GM12864 (cell line): ENCODE data around the gene SNED1.

Experiments
- DNase-seq: peaks from one replicate; pipeline ENCODE4 v3.0.0-alpha.2; 2011; ENCODE audit warnings: low read depth
- H3K4me3 ChIP-seq: 2 replicates; pipeline ENCODE4 v1.5.1; 2011; ENCODE audit warnings: mild to moderate bottlenecking, low read depth, low read length, control low read depth
- TF ChIP-seq, protein P1 (sequence below): IDR thresholded peaks from 2 replicates; pipeline ENCODE4 v1.5.1; 2011; ENCODE audit warnings: low read depth, mild to moderate bottlenecking, moderate library complexity, low read length, control low read depth, inconsistent platforms; ENCODE audit errors: missing control alignments

The SNED1 gene

DNA sequence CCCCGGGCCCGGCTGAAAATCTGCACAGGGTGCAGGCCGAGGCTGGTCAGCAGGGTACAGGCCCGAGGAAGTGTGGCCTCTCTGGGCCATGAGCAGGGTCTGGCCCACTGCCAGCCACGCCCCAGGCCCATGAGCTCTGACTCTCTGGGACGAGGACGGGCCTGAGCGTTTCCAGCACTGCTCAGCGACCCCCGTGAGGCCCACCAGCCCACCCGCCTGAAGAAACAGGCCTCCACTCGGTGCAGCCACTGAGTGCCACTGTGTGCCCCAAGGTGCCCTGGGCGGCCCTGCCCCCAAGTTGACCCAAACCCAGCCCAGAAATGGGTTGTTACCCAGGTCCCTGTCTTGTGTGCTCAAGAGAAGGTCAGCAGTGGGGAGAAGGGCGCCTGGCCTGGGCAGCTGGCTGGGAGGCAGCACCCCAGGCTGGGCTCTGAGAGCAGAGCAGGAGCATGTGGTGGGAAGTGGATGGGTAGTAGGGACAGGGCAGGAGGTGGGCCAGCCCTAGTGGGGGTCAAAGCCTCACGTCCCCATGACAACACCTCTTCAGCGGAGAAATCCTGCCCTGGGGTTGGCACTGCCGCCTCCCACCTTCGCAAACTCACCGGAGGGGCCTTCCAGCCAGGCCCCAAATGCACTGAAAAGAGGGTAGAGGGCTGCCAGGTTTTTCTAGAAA is 2.1 kb upstream of the SNED1 start:
- H3K4me3 ChIP-seq: no peak overlapping the region
- DNase-seq: no peak
- TF ChIP-seq, protein P1, sequence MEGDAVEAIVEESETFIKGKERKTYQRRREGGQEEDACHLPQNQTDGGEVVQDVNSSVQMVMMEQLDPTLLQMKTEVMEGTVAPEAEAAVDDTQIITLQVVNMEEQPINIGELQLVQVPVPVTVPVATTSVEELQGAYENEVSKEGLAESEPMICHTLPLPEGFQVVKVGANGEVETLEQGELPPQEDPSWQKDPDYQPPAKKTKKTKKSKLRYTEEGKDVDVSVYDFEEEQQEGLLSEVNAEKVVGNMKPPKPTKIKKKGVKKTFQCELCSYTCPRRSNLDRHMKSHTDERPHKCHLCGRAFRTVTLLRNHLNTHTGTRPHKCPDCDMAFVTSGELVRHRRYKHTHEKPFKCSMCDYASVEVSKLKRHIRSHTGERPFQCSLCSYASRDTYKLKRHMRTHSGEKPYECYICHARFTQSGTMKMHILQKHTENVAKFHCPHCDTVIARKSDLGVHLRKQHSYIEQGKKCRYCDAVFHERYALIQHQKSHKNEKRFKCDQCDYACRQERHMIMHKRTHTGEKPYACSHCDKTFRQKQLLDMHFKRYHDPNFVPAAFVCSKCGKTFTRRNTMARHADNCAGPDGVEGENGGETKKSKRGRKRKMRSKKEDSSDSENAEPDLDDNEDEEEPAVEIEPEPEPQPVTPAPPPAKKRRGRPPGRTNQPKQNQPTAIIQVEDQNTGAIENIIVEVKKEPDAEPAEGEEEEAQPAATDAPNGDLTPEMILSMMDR: no peak

DNA sequence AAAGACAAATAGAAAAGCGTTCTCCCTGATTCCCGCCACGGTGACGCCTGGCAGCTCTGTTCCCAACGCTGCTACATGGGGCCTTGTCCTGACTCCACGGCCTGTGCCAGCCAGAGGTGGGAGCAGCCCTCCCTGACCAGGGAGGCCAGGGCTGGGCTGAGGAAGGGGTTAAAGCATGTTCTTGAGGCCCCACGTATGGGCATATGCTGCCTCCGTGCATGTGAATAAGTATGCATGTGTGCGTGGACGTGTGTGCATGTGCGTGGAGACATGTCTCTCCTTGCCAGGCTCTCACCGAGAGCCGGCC is 1.6 kb upstream of the SNED1 start:
- no peak for DNase-seq
- no peak overlapping the region for H3K4me3 ChIP-seq
- TF ChIP-seq, protein P1: no peak

DNA sequence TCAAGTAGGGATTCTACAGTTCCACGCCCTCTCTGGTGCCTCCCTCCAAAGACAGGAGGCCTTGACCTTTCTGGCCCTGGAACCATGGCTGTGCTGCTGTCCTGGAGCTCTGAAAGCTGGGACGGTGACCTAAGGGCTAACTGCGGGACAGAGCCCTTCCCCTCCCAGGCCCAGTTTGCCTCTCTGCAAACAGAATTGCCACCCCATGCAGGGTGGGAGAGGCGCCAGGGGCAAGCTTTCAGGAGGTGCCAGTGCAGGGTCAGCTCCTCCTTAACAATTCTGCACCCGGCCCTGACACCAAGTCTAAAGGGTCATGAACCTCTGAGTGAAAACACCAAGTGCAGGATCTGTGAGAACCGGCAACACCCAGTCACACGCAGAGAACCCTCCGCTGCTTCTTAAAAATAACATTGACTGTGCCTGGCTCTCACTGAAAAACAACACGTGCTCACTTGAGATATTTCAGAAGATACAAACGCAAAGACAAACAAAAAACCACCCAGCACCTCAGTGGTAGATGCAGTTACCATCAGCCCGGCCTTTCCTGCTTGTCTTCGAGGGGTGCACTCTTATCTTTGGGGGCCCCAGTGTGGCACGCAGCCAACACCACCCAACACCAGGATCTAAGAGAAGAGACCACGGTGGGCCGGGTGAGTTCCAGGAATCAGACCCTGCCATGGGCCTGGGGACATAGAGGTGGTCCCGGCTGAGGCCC is 1.1 kb upstream of the SNED1 start:
- no peak overlapping the region for H3K4me3 ChIP-seq
- no peak for DNase-seq
- TF ChIP-seq, protein P1: no peak

DNA sequence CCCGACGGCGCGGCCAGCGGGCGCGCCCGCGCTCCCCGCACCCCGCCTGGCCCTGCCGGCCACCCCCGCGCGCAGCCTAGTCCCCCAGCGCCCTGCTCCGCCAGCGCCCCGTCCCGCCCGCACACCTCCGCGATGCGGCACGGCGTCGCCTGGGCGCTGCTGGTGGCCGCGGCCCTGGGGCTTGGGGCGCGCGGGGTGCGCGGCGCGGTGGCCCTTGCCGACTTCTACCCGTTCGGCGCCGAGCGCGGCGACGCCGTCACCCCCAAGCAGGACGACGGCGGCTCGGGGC is 232 bp downstream of the SNED1 start:
- no peak for DNase-seq
- no peak overlapping the region for H3K4me3 ChIP-seq
- TF ChIP-seq, protein P1: no peak

DNA sequence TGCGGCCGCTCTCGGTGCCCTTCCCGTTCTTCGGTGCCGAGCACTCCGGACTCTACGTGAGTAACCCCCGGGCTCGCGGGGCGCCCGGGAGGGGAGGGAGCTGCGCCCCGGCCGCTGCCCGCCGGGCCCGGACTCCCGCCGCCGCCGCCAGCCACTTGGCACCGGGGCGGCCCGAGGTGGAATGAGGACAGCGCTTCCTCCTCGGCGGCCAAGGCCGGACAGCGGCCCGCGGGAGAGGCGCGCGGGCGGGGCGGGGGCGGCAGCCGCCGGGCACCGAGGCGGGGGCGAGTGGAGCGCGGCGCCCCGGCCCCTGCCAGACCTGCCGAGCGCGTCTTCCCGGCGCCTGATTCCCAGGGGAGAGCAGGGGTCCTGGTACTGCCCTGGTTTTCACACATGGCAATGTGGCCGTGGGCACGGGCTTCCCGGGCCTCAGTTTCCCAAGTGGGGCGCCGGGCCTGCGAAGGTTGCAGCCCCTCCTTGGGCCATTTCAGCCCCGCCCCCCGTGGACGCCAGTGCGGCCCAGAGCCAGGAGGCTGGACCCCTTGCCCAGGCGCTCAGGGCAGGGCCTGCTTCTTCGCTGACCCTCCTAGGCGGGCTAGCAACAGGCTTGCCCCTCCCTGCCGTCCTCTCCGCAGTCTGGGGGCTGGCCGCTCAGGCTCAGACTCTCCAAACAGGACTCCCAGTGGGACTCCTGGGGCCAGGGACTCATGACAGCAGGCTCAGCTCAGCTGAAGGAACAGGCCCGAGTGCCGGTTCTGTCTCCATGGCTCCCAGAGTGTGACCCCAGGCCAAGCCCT is 775 bp downstream of the SNED1 start:
- TF ChIP-seq, protein P1: no peak
- DNase-seq: no peak
- no peak overlapping the region for H3K4me3 ChIP-seq

DNA sequence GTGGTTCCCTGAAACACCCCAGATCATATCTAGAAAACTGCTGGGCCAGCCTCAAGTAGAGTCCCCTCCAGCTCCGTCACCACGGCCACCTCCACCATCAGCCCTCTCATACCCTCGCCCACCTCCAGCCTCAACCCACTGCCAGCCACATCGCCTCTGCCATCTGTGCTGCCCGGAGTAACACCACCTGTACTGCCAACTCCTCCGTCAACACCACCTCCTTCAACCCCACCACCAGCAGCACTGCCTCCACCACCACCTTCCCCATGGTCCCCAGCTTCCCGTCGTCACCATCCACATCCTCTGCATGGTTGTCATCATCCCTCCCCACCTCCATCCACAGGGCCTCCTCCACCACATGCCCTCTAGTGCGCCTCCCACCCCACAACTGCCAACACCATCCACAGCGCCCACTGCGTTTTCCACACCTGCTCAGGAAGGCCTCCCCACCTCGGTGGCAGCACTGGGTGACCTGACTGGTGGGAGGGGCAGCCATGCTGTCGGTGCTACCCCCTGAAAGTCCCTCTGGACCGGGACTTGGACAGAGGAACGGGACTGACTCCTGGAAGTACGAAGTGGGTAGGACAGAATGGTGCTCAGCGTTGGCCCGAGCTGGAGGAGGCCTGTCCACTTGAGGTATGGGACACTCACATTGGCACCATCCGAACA is 1.6 kb downstream of the SNED1 start:
- TF ChIP-seq, protein P1: no peak
- no peak for DNase-seq
- H3K4me3 ChIP-seq: no peak overlapping the region
